Measurements from ENCODE around the gene CTNNB1. TPM values are rescaled to one million over a fixed set of nuclear protein-coding genes. Genes with fewer than 3 reads are reported as not detected.

The CTNNB1 gene
- 406 and 416 TPM in 2 replicates for total RNA-seq

DNA sequence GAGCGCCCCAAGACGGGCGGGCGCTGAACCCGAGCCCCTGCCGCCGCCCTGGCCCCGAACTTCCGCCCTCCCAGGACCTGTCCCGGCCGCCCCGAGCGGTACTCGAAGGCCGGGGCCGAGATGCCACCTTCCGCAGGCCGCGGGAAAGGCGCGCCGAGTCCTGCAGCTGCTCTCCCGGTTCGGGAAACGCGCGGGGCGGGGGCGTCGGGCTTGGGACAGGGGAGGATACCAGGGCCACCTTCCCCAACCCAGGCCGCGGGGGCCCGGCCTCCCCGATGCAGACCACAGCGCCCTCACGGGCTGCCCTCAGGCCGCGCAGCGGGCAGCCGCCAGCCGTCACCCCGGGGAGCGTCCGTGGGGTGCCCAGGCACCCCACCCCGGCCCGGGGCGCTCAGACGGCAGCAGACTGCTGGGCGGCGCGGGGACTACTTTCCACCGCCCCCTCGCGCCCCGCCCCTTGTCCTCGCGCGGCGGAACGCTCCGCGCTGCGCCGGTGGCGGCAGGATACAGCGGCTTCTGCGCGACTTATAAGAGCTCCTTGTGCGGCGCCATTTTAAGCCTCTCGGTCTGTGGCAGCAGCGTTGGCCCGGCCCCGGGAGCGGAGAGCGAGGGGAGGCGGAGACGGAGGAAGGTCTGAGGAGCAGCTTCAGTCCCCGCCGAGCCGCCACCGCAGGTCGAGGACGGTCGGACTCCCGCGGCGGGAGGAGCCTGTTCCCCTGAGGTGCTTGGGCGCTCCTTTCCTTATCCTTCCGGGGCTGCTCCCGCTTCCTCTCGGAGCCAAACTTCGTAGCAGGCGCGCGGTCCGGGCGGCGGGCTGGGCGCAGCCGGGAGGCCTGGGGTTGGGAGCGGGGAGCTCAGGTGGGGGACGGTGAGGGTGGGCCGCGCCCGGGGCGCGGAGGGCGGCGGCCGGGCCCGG, at the start of gene CTNNB1:
CTNNB1 (plus strand) TSS at position 556 of the 916 bp plus-strand sequence. CDS start 24,564 bp downstream, outside the sequence.
- peak within 1 kb of the TSS; percentile 99 for H3K4me3 ChIP-seq (ENCODE audit: low read depth, low read length)
- H3K36me3 ChIP-seq (ENCODE audit: control insufficient read depth, insufficient read depth, low read length), result no peaks in the 10 kb centered on the region
- DNase-seq (ENCODE audit: low read depth), result no peak
- no peak for TF ChIP-seq CTCF (IDR thresholded peaks at IDR 0.05; ENCODE audit: insufficient read depth, low read length, poor library complexity, severe bottlenecking)
- H3K27me3 ChIP-seq (ENCODE audit: control insufficient read depth, insufficient read depth, low read length), result no peaks in the 10 kb centered on the region

DNA sequence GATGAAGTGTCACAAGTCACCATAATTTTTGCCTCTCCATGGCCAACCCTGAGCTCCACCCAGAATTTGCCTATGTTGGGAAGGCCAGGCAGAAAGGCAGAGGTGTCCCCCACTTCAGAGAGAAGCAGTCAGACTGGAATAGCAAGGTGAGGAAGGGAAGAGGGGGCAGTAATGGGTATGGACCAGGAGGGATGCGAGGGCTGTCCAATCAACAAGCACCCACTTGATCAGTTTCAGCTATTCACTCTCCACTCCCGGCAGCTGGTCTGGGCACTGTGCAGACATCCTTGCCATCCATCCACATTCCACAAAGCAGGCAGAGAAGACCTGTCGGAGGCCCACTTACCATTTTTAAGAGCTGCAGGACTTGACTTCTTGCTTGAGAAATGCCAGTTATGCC, 43.5 kb upstream of the CTNNB1 start:
- H3K4me3 ChIP-seq (ENCODE audit: low read depth, low read length), result no peak overlapping the region
- no peak for TF ChIP-seq CTCF (IDR thresholded peaks at IDR 0.05; ENCODE audit: insufficient read depth, low read length, poor library complexity, severe bottlenecking)
- no peak for DNase-seq (ENCODE audit: low read depth)
- H3K36me3 ChIP-seq (ENCODE audit: control insufficient read depth, insufficient read depth, low read length), result no peaks in the 10 kb centered on the region
- no peaks in the 10 kb centered on the region for H3K27me3 ChIP-seq (ENCODE audit: control insufficient read depth, insufficient read depth, low read length)

- DNase-seq (ENCODE audit: low read depth), result peak; percentile 47
- Histone ChIP-seq H3K27me3 (ENCODE audit: control insufficient read depth, insufficient read depth, low read length) (no peaks in the 10 kb centered on the region), H3K36me3 (ENCODE audit: control insufficient read depth, insufficient read depth, low read length) (no peaks in the 10 kb centered on the region), H3K4me3 (ENCODE audit: low read depth, low read length) (no peak overlapping the region)
- no peak for TF ChIP-seq CTCF (IDR thresholded peaks at IDR 0.05; ENCODE audit: insufficient read depth, low read length, poor library complexity, severe bottlenecking)
Measured at GRCh38 chr3:41158947-41159346, 40.4 kb upstream of the CTNNB1 start.

- no peak for TF ChIP-seq CTCF (IDR thresholded peaks at IDR 0.05; ENCODE audit: insufficient read depth, low read length, poor library complexity, severe bottlenecking)
- H3K36me3 ChIP-seq (ENCODE audit: control insufficient read depth, insufficient read depth, low read length), result no peaks in the 10 kb centered on the region
- no peaks in the 10 kb centered on the region for H3K27me3 ChIP-seq (ENCODE audit: control insufficient read depth, insufficient read depth, low read length)
- peak; percentile 42 for DNase-seq (ENCODE audit: low read depth)
- no peak overlapping the region for H3K4me3 ChIP-seq (ENCODE audit: low read depth, low read length)
Measured at GRCh38 chr3:41159588-41160189, 39.6 kb upstream of the CTNNB1 start.

- DNase-seq (ENCODE audit: low read depth), result no peak
Measured at GRCh38 chr3:41162541-41162940, 36.8 kb upstream of the CTNNB1 start.

More at GRCh38 chr3:41162541-41162940, 36.8 kb upstream of the CTNNB1 start:
- no peaks in the 10 kb centered on the region for H3K27me3 ChIP-seq (ENCODE audit: control insufficient read depth, insufficient read depth, low read length)
- no peaks in the 10 kb centered on the region for H3K36me3 ChIP-seq (ENCODE audit: control insufficient read depth, insufficient read depth, low read length)
- H3K4me3 ChIP-seq (ENCODE audit: low read depth, low read length), result no peak overlapping the region
- TF ChIP-seq CTCF (IDR thresholded peaks at IDR 0.05; ENCODE audit: insufficient read depth, low read length, poor library complexity, severe bottlenecking), result no peak
